IMR-90 (cell line): Measurements from ENCODE around the gene PIEZO2. TPM values are rescaled to one million over a fixed set of nuclear protein-coding genes. Genes with fewer than 3 reads are reported as not detected.
A peak's percentile ranks its signal among the peaks of the same experiment; 100 is the strongest.

Experiments used
- ATAC-seq: fragments of 200-7000 bp; cut with Tn5 transposase; 2 replicates; pipeline ENCODE4 v1.9.1; 2020; ENCODE audit warnings: low read depth, mild to moderate bottlenecking, moderate library complexity
- BruUV-seq: library from RNA; stranded (reverse); fragments of 400-500 nt; replicated peaks from 2 replicates; lab custom pipeline; 2021; lab: Mats Ljungman, UMichigan
- CTCF ChIA-PET: fragments of 300-600 bp; formaldehyde crosslinking; extraction: SDS; loops from one replicate; lab custom pipeline; 2021; ENCODE audit warnings: antibody characterized with exemption; lab: Yijun Ruan, JAX
- POLR2A ChIA-PET: fragments of 300-600 bp; sonication (Branson Sonifier 250); formaldehyde crosslinking; loops from one replicate; lab custom pipeline; 2022; ENCODE audit warnings: antibody characterized with exemption; ENCODE audit not compliant: unreplicated experiment; lab: Charles Lee
- DNase-seq: peaks from one replicate; pipeline ENCODE4 v3.0.0; 2013
- H2AFZ ChIP-seq: replicated peaks from 2 replicates; pipeline ENCODE3; 2013; ENCODE audit warnings: low read length, mild to moderate bottlenecking; ENCODE audit not compliant: poor library complexity
- H2AK5ac ChIP-seq: 2 replicates; pipeline ENCODE4 v1.6.1; 2013; ENCODE audit warnings: low read depth, low read length, inconsistent platforms
- H2AK9ac ChIP-seq: replicated peaks from 2 replicates; pipeline ENCODE3; 2013; ENCODE audit warnings: mild to moderate bottlenecking, low read depth, low read length, moderate library complexity; ENCODE audit not compliant: poor library complexity
- H2BK120ac ChIP-seq: 2 replicates; pipeline ENCODE4 v1.6.1; 2013; ENCODE audit warnings: low read depth, low read length, inconsistent platforms
- H2BK15ac ChIP-seq: 3 replicates; pipeline ENCODE4 v1.6.1; 2013; ENCODE audit warnings: low read depth, low read length, inconsistent platforms
- H2BK20ac ChIP-seq: 2 replicates; pipeline ENCODE4 v1.6.1; 2013; ENCODE audit warnings: low read depth, mild to moderate bottlenecking, inconsistent platforms, low read length, moderate library complexity
- H2BK5ac ChIP-seq: 2 replicates; pipeline ENCODE4 v1.6.1; 2013; ENCODE audit warnings: mild to moderate bottlenecking, low read depth, low read length, inconsistent platforms; ENCODE audit not compliant: poor library complexity, severe bottlenecking
- H3K14ac ChIP-seq: replicated peaks from 2 replicates; pipeline ENCODE4 v1.6.1; 2013; ENCODE audit warnings: low read depth, low read length, inconsistent platforms
- H3K18ac ChIP-seq: 2 replicates; pipeline ENCODE4 v1.6.1; 2013; ENCODE audit warnings: low read depth, low read length, control low read depth
- H3K23ac ChIP-seq: 2 replicates; pipeline ENCODE4 v1.6.1; 2013; ENCODE audit warnings: low read depth, low read length, inconsistent platforms
- H3K27ac ChIP-seq: 2 replicates; pipeline ENCODE4 v1.5.1; 2013; ENCODE audit warnings: mild to moderate bottlenecking, control low read depth, low read length; ENCODE audit not compliant: insufficient read depth
- H3K27me3 ChIP-seq: 2 replicates; pipeline ENCODE4 v1.6.1; 2013; ENCODE audit warnings: low read length; ENCODE audit not compliant: control insufficient read depth, insufficient read depth
- H3K36me3 ChIP-seq: 2 replicates; pipeline ENCODE4 v1.6.1; 2013; ENCODE audit warnings: low read length, mixed read lengths; ENCODE audit not compliant: control insufficient read depth, insufficient read depth
- H3K4ac ChIP-seq: 2 replicates; pipeline ENCODE4 v1.6.1; 2013; ENCODE audit warnings: low read depth, low read length, inconsistent platforms
- H3K4me1 ChIP-seq: 2 replicates; pipeline ENCODE4 v1.6.1; 2013; ENCODE audit warnings: low read length, mixed read lengths; ENCODE audit not compliant: control insufficient read depth, insufficient read depth
- H3K4me2 ChIP-seq: 2 replicates; pipeline ENCODE4 v1.6.1; 2013; ENCODE audit warnings: low read depth, mild to moderate bottlenecking, control low read depth, low read length, moderate library complexity
- H3K4me3 ChIP-seq: 2 replicates; pipeline ENCODE4 v1.5.1; 2013; ENCODE audit warnings: low read depth, mild to moderate bottlenecking, control low read depth, low read length, moderate library complexity; ENCODE audit not compliant: insufficient read depth
- H3K56ac ChIP-seq: 2 replicates; pipeline ENCODE4 v1.6.1; 2013; ENCODE audit warnings: low read length, inconsistent platforms; ENCODE audit not compliant: insufficient read depth; ENCODE audit errors: extremely low read depth
- H3K79me1 ChIP-seq, 2 experiments: 2 replicates each; pipeline ENCODE4 v1.6.1; 2013; ENCODE audit warnings: low read length in 2 of 2, inconsistent platforms in 1 of 2, low read depth in 1 of 2
- H3K9ac ChIP-seq: 2 replicates; pipeline ENCODE4 v1.6.1; 2013; ENCODE audit warnings: low read depth, low read length, control low read depth
- H3K9me1 ChIP-seq: 2 replicates; pipeline ENCODE4 v1.6.1; 2013; ENCODE audit warnings: low read length, inconsistent platforms; ENCODE audit not compliant: insufficient read depth
- H3K9me3 ChIP-seq: 2 replicates; pipeline ENCODE4 v1.6.1; 2013; ENCODE audit warnings: low read length; ENCODE audit not compliant: control insufficient read depth, insufficient read depth
- H4K20me1 ChIP-seq: 2 replicates; pipeline ENCODE4 v1.6.1; 2013; ENCODE audit warnings: low read length, inconsistent platforms; ENCODE audit not compliant: insufficient read depth
- H4K5ac ChIP-seq: 2 replicates; pipeline ENCODE4 v1.6.1; 2013; ENCODE audit warnings: mild to moderate bottlenecking, low read depth, low read length, control low read depth
- H4K8ac ChIP-seq, 2 experiments: 2 replicates each; pipeline ENCODE4 v1.6.1; 2013; ENCODE audit warnings: low read depth in 2 of 2, low read length in 2 of 2, control low read depth in 1 of 2, inconsistent platforms in 1 of 2
- H4K91ac ChIP-seq: 2 replicates; pipeline ENCODE4 v1.6.1; 2013; ENCODE audit warnings: low read depth, low read length, inconsistent platforms; ENCODE audit not compliant: insufficient read depth
- BHLHE40 ChIP-seq: fragments of 150-350 bp; IDR thresholded peaks from 2 replicates; pipeline ENCODE4 v1.6.1; 2016; ENCODE audit warnings: mild to moderate bottlenecking, low read depth, low read length
- CEBPB ChIP-seq: IDR thresholded peaks from 2 replicates; pipeline ENCODE4 v1.6.1; 2012; ENCODE audit warnings: low read depth, low read length, improper control_type of control experiment
- RCOR1 ChIP-seq: IDR thresholded peaks from 2 replicates; pipeline ENCODE4 v1.6.1; 2012; ENCODE audit warnings: mild to moderate bottlenecking, low read length, improper control_type of control experiment; ENCODE audit not compliant: insufficient replicate concordance
- SMC3 ChIP-seq: fragments of 150-350 bp; IDR thresholded peaks from 2 replicates; pipeline ENCODE4 v1.6.1; 2016; ENCODE audit warnings: low read depth, mild to moderate bottlenecking, antibody characterized with exemption, low read length, moderate library complexity
- WGBS, 2 experiments: methylation state at CpG; one replicate each; pipeline versions ENCODE4 v1.1.5 to v1.1.7; 2013; ENCODE audit warnings: missing lambda C conversion rate in 2 of 2; ENCODE audit not compliant: insufficient read length in 1 of 2; ENCODE audit errors: extremely low coverage in 2 of 2; 5-methylcytosine and 5-hydroxymethylcytosine counted together
- dilution Hi-C: fragments of 300-500 bp; cut with HindIII; formaldehyde crosslinking; loops from one replicate; pipeline ENCODE4 v1.14.3; 2018; ENCODE audit warnings: low sequenced_read_pairs; ENCODE audit not compliant: unreplicated experiment
- in situ Hi-C: fragments of 300-500 bp; cut with MboI; formaldehyde crosslinking; loops from 3 replicates; pipeline ENCODE4 v1.14.3; 2019; ENCODE audit warnings: low sequenced_read_pairs, inconsistent platforms, mixed read lengths
- intact Hi-C: fragments of 100-400 bp; cut with micrococcal nuclease; formaldehyde crosslinking; loops from 2 replicates; pipeline ENCODE4 v1.10.0; 2022
- polyA plus RNA-seq, 3 experiments: library from polyadenylated mRNA; depleted of rRNA; stranded (reverse); fragments of >200 nt; gene quantifications; 2 replicates each; pipeline ENCODE4 v1.2.3, GENCODE V29; 2012; ENCODE audit warnings: low replicate concordance in 1 of 3
- total RNA-seq: library from RNA; depleted of rRNA; stranded (reverse); fragments of >200 nt; gene quantifications from 2 replicates; pipeline ENCODE4 v1.2.3, GENCODE V29; 2012

Gene PIEZO2
- total and polyA plus RNA-seq, 2 of the 4 experiments (the other 2 are of a cell fraction) = 2.4 to 4.1 TPM

- Histone ChIP-seq H2AFZ (no peak overlapping the region), H3K4me1 (peaks cover 4% of the 10 kb centered on the region), H2BK120ac (peak overlapping the region; percentile 69), H2AK5ac (no peak overlapping the region), H3K4me3 (no peak overlapping the region), H4K91ac (no peak overlapping the region; the same call in 1 of the 2 replicates), H3K79me1 (no peaks in the 10 kb centered on the region), H3K27me3 (no peaks in the 10 kb centered on the region), H3K9me3 (no peaks in the 10 kb centered on the region), H4K5ac (peak overlapping the region; percentile 64; the same call in 1 of the 2 replicates), H3K4ac (no peak overlapping the region), H3K27ac (peak overlapping the region; percentile 7; the same call in 1 of the 2 replicates), H3K36me3 (no peaks in the 10 kb centered on the region), H2BK20ac (no peak overlapping the region; the same call in 1 of the 2 replicates), H2BK15ac (0 out of 3 replicates have a peak overlapping the region, but pooled peaks have one; percentile 50), H3K56ac (no peak overlapping the region), H4K8ac (peak overlapping the region in 1 of 2 experiments; percentile 41; a peak in 1 of 4 replicates), H2AK9ac (no peak overlapping the region), H3K14ac (0 out of 2 replicates have a peak overlapping the region, but pooled peaks have one; percentile 1), H2BK5ac (peak overlapping the region; percentile 49), H3K9ac (no peak overlapping the region), H3K18ac (peak overlapping the region; percentile 91), H3K23ac (no peak overlapping the region), H4K20me1 (no peaks in the 10 kb centered on the region), H3K4me2 (peak overlapping the region; percentile 36; the same call in 1 of the 2 replicates), H3K9me1 (no peaks in the 10 kb centered on the region)
- no TSS peak for BruUV-seq
- 100% methylated on average over 1 of the region's 1 CpG; no CpG with 5 or more reads in 1 of the 2 experiments for WGBS, 2 experiments
- peak; percentile 85 for DNase-seq
- TF ChIP-seq SMC3 (no peak), BHLHE40 (no peak), CEBPB (peak; percentile 78), RCOR1 (no peak)
- in situ Hi-C loops (no loop called here), intact Hi-C loops (no loop called here), dilution Hi-C loops (no loop called here)
- ChIA-PET POLR2A (no interaction called here), CTCF (interaction anchor here (1.0 kb wide), 1 partner anchor 386 kb away, joined by 3 read pairs; no protein-coding TSS in a partner anchor)
- peak; percentile 89 for ATAC-seq
Observed at GRCh38 chr18:11167778-11168177, 18.4 kb upstream of the PIEZO2 start.
